GM18520 (cell line): ENCODE results near the gene ERICH3.
"Not testable (repeated sequence)": the region's sequence is repeated elsewhere in the genome, so short reads cannot be mapped to it uniquely, and the experiment has no call there.

ENCODE experiments used
- ATAC-seq: cut with Tn5 transposase; IDR thresholded peaks from one replicate; pipeline ENCODE4 v1.9.1; 2021; ENCODE audit not compliant: unreplicated experiment

Gene ERICH3

GRCh38 chr1:74681449-74681848 lies 7.9 kb upstream of the ERICH3 start:
- ATAC-seq, result peak; percentile 62

- ATAC-seq, result no peak
Measured at GRCh38 chr1:74681001-74681400, 7.4 kb upstream of the ERICH3 start.

GRCh38 chr1:74679811-74680210 lies 6.2 kb upstream of the ERICH3 start:
- ATAC-seq, result no peak

DNA sequence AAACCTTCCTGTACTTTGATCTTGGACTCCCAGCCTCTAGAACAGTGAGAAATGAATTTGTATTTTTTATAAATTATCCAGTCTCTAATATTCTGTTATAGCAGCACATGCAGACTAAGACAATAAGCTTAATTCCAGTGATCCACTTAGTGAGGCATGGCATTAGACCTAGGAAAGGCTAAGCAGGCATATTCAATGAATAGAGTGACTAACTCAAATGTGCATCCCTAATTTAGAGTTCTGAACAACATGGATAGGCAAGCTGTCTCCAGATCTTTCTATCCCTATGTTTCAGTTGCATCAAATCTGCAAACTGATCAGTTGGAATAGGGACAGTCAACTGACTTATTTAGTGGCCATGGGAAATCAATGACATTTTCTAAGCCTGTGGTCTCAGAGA lies 4.3 kb upstream of the ERICH3 start:
- no peak for ATAC-seq

GRCh38 chr1:74674278-74675048 lies 871 bp upstream of the ERICH3 start:
- ATAC-seq, result no peak

DNA sequence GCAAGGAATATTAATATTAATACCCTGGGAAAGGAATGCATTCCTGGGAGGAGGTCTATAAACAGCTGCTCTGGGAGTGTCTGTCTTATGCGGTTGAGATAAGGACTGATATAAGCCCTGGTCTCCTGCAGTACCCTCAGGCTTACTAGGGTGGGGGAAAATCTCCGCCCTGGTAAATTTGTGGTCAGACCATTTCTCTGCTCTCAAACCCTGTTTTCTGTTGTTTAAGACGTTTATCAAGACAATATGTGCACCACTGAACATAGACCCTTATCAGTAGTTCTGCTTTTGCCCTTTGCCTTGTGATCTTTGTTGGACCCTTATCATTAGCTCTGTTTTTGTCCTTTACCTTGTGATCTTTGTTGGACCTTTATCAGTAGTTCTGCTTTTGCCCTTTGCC lies 2.7 kb downstream of the ERICH3 start:
- ATAC-seq, result not testable (repeated sequence)

DNA sequence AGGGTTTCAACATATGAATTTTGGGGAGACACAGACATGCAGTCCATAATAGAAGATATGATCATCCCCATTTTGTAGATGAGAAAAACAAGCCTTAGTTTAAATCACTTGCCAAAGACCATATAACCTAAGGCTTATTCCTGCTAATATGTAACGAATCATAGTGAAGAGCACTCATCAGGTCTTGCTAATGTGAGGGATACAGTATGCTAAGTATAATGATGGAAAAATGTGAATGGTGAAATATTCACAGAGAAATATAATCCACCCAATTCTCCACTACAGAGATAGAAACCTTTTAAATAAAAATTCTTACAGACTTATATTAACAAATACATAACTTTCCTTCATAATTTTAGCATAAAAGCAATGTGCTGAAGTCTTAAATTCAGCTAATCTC lies 18.9 kb downstream of the ERICH3 start:
- no peak for ATAC-seq

DNA sequence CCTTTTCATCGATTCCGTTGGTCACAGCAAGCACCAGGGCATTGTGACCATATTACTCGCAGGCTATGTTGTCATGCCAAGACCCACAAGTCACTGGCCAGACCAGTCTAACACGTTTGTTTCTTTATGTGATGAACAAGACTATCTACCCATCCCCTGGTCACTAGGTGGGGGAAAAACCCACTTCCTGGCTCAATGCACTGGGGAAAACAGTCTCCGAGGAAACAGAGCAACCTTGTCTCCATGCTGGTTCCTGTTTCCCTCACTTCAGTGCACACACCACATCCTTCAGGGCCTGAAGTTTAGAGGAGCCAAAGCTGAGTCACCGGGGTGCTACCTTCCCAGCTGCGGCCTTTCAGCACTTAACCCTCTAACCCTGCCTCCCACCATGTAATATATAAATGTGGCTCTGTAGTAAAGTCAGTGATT lies 20.9 kb downstream of the ERICH3 start:
- ATAC-seq, result peak; percentile 96

GRCh38 chr1:74650561-74650960 lies 23.0 kb downstream of the ERICH3 start:
- ATAC-seq, result no peak

DNA sequence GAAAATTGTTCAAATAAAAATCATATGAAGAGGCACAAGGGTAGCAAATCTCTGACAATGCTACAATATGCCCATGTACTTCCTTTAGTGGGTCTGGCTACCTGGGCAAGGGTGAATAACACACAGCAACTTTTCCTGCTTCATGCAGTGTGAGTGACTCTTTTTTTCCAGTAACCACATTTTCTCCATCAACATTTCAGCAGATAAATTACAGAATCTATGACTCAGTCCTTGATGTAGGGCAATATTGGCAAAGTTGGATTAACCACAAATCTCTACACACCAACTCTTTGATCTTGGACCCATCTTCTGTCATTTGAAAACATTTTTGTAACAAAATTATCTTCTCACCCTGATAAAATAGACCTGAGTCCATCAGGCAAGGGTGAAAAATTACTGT lies 31.7 kb downstream of the ERICH3 start:
- no peak for ATAC-seq

- ATAC-seq, result no peak
Measured at GRCh38 chr1:74641161-74641560, 32.4 kb downstream of the ERICH3 start.

DNA sequence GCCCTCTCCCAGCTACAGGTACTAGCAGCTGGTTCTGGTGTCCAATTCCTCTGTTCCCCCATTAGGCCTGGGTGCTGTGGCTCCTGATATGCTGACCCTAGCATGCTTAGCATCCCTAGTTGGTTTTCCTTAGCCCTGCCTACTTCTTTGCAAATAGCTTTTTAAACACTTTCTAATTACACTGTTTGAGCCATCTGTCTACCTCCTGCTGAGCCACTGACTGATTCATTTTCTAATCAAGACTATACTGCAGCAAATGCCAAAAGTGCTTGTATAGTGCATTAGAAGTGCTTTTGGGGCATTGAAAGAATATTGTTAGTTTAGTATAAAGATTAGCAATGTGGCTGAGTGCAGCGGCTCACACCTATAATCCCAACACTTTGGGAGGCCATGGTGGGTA lies 36.3 kb downstream of the ERICH3 start:
- ATAC-seq, result no peak

GRCh38 chr1:74629283-74629682 lies 44.3 kb downstream of the ERICH3 start:
- ATAC-seq, result no peak

- ATAC-seq, result no peak
Measured at GRCh38 chr1:74623716-74624115, 49.9 kb downstream of the ERICH3 start.

DNA sequence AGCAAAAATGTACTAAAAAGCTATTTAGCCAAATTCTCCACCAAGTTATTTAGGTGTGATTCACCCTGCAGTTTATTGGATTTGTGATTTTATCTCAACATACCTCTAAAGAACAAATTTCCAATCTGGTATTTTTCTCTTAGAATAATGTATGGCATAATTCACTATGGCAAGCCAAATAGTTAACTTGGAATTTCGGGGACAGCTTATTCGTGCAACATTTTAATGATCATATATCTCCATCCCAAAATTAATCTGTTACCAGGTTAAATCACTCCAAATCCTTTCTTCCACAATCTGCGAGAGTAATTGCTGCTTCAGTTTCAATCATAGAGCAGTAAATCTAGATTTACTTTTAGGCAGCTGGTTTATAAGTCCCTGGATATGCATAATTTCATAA lies 53.4 kb downstream of the ERICH3 start:
- no peak for ATAC-seq

DNA sequence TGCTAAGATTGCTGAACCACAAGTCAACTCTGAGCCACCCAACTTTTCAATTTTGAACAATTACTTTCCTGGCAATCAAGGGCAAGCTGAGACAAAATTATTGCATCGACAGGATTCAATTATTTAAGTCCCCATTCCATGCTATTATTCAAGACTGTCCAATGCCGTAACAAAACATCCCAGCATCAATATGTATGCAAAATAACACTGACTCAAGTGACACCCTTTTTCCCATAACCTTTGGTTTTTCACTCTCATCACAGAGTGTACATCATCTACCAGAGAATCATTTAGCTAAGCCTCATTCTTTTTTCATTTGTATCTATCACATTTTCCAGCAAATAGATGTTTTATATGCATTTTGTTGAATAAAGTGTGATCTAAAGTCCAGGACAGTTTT lies 54.6 kb downstream of the ERICH3 start:
- no peak for ATAC-seq

GRCh38 chr1:74613894-74614293 lies 59.7 kb downstream of the ERICH3 start:
- peak; percentile 65 for ATAC-seq

DNA sequence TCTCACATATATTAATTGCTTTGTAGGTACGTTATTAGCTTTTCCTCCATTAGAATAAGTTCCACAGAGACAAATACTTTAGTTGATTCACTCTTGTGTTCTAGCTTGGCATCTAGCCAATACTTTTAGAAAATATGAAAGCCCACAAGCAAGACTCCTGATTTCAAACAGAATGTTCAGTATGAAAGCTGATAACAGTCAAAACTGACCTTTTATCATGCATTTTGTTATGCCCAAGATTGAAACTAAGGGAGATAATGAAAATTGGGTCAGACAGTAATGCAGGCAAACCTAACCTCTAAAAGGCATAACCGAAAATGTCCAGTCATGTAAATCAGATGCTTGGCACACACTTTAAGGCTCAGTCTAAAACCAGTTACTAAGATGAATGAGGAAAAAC lies 61.7 kb downstream of the ERICH3 start:
- no peak for ATAC-seq

GRCh38 chr1:74610961-74611360 lies 62.6 kb downstream of the ERICH3 start:
- ATAC-seq, result no peak

GRCh38 chr1:74609810-74610371 lies 63.7 kb downstream of the ERICH3 start:
- no peak for ATAC-seq

DNA sequence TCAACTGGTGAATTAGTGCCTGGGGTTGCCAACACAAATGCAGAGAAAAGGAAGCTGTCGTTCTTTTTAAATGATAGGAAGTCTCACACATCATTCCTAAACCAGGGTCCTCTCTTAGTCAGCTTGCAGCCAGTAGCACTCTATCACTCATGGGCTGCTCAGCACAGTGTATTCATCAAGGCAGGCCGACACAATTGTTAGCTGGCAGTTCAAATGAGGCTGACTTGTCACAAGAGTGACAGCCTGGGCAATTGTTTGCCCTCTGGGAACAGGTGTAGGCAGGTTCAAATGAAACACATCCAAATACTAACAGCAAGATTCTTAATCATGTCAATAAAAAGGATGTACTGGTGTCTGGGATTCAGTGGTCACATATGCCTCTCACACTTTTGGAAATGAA lies 76.9 kb downstream of the ERICH3 start:
- no peak for ATAC-seq

- no peak for ATAC-seq
Measured at GRCh38 chr1:74593887-74594866, 79.4 kb downstream of the ERICH3 start.
